Colonic mucosa (tissue), 4 donors: Measurements from ENCODE around the gene PCDHGA8. TPM values are rescaled to one million over a fixed set of nuclear protein-coding genes. Genes with fewer than 3 reads are reported as not detected.
"Not testable (repeated sequence)": the region's sequence is repeated elsewhere in the genome, so short reads cannot be mapped to it uniquely, and the experiment has no call there.

ENCODE experiments used
- DNase-seq: peaks from one replicate; pipeline ENCODE4 v3.0.0-alpha.2; 2020
- H3K27ac ChIP-seq: fragments of 200-600 bp; one replicate; pipeline ENCODE4 v1.8.0; 2021
- H3K27me3 ChIP-seq: fragments of 200-600 bp; one replicate; pipeline ENCODE4 v1.8.0; 2021
- H3K36me3 ChIP-seq: fragments of 200-600 bp; one replicate; pipeline ENCODE4 v1.8.0; 2021
- H3K4me1 ChIP-seq: fragments of 200-600 bp; one replicate; pipeline ENCODE4 v1.8.0; 2021; ENCODE audit warnings: mild to moderate bottlenecking
- H3K4me3 ChIP-seq: fragments of 200-600 bp; one replicate; pipeline ENCODE4 v1.8.0; 2021
- H3K9ac ChIP-seq, 2 donors: one replicate each; pipeline ENCODE4 v1.7.0; 2013; ENCODE audit warnings: control low read depth in 2 of 2, low read depth in 2 of 2, low read length in 2 of 2
- H3K9me3 ChIP-seq: fragments of 200-600 bp; one replicate; pipeline ENCODE4 v1.8.0; 2021
- intact Hi-C: fragments of 100-400 bp; cut with DNase I; formaldehyde crosslinking; loops from one replicate; pipeline ENCODE4 v1.14.1; 2022
- total RNA-seq, 2 donors: library from RNA; stranded (reverse); fragmentation: NEBNext Ultra II Directional in 1 of 2; extraction: Animal tissue kit (Norgen Biotek cat#: 25700) in 1 of 2; gene quantifications; one replicate each; pipeline ENCODE4 v1.2.1, GENCODE V29; 2021
- TF ChIP-seq, protein P1 (sequence below): fragments of 200-600 bp; IDR thresholded peaks from one replicate; pipeline ENCODE4 v1.8.0; 2022; ENCODE audit warnings: antibody characterized with exemption, mild to moderate bottlenecking
- donor health status: healthy.
- donor health status: DM: no; HTN: no; CAD: no.
- donor health status: DM: no; HTN: no; CAD: no.

The PCDHGA8 gene
- total RNA-seq, 2 donors from 2014 or later, result 0.17 to 0.48 TPM

DNA sequence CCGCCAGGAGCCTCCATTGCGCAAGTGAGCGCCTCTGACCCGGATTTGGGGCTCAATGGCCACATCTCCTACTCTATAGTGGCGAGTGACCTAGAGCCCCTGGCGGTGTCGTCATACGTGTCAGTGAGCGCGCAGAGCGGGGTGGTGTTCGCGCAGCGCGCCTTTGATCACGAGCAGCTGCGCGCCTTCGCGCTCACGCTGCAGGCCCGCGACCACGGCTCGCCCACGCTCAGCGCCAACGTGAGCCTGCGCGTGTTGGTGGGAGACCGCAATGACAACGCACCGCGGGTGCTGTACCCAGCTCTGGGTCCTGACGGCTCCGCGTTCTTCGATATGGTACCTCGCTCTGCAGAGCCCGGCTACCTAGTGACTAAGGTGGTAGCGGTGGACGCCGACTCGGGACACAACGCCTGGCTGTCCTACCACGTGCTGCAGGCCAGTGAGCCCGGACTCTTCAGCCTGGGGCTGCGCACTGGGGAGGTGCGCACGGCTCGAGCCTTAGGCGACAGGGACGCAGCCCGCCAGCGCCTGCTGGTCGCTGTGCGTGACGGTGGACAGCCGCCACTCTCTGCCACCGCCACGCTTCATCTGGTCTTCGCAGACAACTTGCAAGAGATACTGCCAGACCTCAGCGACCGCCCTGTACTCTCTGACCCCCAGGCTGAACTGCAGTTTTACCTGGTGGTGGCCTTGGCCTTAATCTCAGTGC, 17.3 kb downstream of the PCDHGA8 start:
- intact Hi-C loops, result loop anchor here (10.0 kb wide), 2 partner anchors 115 to 155 kb away; no protein-coding TSS in a partner anchor
- Histone ChIP-seq H3K27me3 (no peaks in the 10 kb centered on the region), H3K36me3 (no peaks in the 10 kb centered on the region), H3K9me3 (peaks cover 9% of the 10 kb centered on the region), H3K27ac (no peak overlapping the region), H3K4me1 (no peaks in the 10 kb centered on the region), H3K4me3 (no peak overlapping the region), H3K9ac (no peak overlapping the region)
- TF ChIP-seq, protein P1, sequence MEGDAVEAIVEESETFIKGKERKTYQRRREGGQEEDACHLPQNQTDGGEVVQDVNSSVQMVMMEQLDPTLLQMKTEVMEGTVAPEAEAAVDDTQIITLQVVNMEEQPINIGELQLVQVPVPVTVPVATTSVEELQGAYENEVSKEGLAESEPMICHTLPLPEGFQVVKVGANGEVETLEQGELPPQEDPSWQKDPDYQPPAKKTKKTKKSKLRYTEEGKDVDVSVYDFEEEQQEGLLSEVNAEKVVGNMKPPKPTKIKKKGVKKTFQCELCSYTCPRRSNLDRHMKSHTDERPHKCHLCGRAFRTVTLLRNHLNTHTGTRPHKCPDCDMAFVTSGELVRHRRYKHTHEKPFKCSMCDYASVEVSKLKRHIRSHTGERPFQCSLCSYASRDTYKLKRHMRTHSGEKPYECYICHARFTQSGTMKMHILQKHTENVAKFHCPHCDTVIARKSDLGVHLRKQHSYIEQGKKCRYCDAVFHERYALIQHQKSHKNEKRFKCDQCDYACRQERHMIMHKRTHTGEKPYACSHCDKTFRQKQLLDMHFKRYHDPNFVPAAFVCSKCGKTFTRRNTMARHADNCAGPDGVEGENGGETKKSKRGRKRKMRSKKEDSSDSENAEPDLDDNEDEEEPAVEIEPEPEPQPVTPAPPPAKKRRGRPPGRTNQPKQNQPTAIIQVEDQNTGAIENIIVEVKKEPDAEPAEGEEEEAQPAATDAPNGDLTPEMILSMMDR, result no peak
- no peak for DNase-seq

DNA sequence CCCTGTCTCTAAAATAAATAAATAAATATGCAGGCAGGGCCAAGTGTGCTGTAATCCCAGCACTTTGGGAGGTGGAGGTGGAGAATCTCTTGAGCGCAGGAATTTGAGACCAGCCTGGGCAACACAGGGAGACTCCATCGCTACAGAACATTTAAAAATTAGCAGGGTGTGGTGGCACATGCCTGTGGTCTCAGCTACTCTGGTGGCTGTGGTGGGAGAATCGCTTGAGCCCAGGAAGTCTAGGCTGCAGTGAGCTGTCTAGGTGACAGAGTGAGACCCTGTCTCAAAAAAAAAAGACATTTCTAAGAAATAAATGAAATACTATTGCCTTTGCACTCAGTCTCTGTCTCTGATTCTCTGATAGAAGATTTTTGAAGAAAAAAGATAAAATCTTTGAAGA, 19.1 kb downstream of the PCDHGA8 start:
- TF ChIP-seq, protein P1, result no peak
- Histone ChIP-seq H3K4me3 (no peak overlapping the region), H3K9me3 (peaks cover 9% of the 10 kb centered on the region)

DNA sequence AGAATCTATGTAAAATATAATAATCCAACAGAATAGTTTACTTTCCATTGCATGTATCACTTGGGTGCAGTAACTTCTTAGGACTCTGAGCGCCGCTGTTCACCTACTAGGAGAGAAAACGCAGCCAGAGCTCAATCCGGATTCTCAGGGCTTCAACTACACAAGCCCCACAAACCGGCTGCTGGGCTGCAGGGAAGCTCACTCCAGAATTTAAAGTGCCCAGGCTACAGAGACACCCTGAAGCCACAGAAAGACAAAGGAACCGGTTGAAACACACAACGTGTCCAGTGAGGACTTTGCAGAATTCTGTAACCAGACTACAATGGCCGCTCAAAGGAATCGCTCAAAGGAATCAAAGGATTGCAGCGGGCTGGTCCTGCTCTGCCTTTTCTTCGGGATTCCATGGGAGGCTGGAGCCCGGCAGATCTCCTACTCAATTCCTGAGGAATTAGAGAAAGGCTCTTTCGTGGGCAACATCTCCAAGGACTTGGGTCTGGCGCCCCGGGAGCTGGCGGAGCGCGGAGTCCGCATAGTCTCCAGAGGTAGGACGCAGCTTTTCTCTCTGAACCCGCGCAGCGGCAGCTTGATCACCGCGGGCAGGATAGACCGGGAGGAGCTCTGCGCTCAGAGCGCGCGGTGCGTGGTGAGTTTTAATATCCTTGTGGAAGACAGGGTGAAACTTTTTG, 20.6 kb downstream of the PCDHGA8 start, which contains the start of gene PCDHGA10:
Gene PCDHGA10, plus strand, starts transcription at position 134 of the 686 bp plus-strand sequence. Its CDS starts 189 bp downstream, at position 323.
- Histone ChIP-seq H3K4me1 (no peaks in the 10 kb centered on the region), H3K27me3 (no peaks in the 10 kb centered on the region), H3K36me3 (no peaks in the 10 kb centered on the region), H3K27ac (no peak within 1 kb of the TSS), H3K4me3 (peak within 1 kb of the TSS; percentile 28), H3K9me3 (peaks cover 9% of the 10 kb centered on the region), H3K9ac (peak within 1 kb of the TSS in 1 of 2 donors; percentile 26)
- intact Hi-C loops, result loop anchor here (10.0 kb wide), 2 partner anchors 112 to 152 kb away; no protein-coding TSS in a partner anchor
- TF ChIP-seq, protein P1, result peak; percentile 26
- peak; percentile 67 for DNase-seq

More for the DNA sequence above, 19.1 kb downstream of the PCDHGA8 start:
- Histone ChIP-seq H3K4me1 (no peaks in the 10 kb centered on the region), H3K9ac (no peak overlapping the region), H3K27me3 (no peaks in the 10 kb centered on the region), H3K27ac (no peak overlapping the region), H3K36me3 (no peaks in the 10 kb centered on the region)
- intact Hi-C loops, result loop anchor here (10.0 kb wide), 2 partner anchors 113 to 153 kb away; no protein-coding TSS in a partner anchor
- no peak for DNase-seq

DNA sequence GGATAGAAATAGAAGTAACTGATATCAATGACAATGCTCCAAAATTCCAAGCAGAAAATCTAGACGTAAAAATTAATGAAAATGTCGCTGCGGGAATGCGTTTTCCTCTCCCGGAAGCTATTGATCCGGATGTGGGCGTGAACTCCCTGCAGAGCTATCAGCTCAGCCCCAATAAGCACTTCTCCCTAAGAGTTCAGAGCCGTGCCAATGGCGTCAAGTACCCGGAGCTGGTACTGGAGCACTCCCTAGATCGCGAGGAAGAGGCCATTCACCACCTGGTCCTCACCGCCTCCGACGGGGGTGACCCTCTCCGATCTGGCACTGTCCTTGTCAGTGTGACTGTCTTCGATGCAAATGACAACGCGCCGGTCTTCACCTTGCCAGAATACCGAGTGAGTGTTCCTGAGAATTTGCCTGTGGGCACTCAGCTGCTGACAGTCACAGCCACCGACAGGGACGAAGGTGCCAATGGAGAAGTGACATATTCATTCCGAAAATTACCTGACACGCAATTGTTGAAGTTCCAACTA, 21.2 kb downstream of the PCDHGA8 start:
- TF ChIP-seq, protein P1, result no peak
- peak overlapping the region; percentile 28 for H3K4me3 ChIP-seq
- DNase-seq, result no peak
- intact Hi-C loops, result loop anchor here (10.0 kb wide), 2 partner anchors 111 to 151 kb away; no protein-coding TSS in a partner anchor
- H3K9me3 ChIP-seq, result peaks cover 9% of the 10 kb centered on the region
- H3K27ac ChIP-seq, result no peak overlapping the region
- peak overlapping the region in 1 of 2 donors; percentile 26 for H3K9ac ChIP-seq
- no peaks in the 10 kb centered on the region for H3K36me3 ChIP-seq
- H3K27me3 ChIP-seq, result no peaks in the 10 kb centered on the region
- no peaks in the 10 kb centered on the region for H3K4me1 ChIP-seq

DNA sequence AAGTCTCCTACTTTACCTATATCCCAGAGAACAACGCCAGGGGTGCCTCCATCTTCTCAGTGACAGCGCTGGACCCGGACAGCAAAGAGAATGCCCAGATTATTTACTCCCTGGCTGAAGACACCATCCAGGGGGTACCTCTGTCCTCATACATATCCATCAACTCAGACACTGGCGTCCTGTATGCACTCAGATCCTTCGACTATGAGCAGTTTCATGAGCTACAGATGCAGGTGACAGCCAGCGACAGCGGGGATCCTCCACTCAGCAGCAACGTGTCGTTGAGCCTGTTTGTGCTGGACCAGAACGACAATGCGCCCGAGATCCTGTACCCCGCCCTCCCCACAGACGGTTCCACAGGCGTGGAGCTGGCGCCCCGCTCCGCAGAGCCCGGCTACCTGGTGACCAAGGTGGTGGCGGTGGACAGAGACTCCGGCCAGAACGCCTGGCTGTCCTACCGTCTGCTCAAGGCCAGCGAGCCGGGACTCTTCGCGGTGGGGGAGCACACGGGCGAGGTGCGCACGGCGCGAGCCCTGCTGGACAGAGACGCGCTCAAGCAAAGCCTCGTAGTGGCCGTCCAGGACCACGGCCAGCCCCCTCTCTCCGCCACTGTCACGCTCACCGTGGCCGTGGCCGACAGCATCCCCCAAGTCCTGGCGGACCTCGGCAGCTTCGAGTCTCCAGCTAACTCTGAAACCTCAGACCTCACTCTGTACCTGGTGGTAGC, 22.3 kb downstream of the PCDHGA8 start:
- DNase-seq, H3K4me3 ChIP-seq, H3K4me1 ChIP-seq, H3K27ac ChIP-seq, H3K27me3 ChIP-seq, H3K36me3 ChIP-seq, H3K9ac ChIP-seq: not testable (repeated sequence)
- intact Hi-C loops, result loop anchor here (10.0 kb wide), 2 partner anchors 110 to 150 kb away; no protein-coding TSS in a partner anchor
- H3K9me3 ChIP-seq, result peaks cover 11% of the 10 kb centered on the region

DNA sequence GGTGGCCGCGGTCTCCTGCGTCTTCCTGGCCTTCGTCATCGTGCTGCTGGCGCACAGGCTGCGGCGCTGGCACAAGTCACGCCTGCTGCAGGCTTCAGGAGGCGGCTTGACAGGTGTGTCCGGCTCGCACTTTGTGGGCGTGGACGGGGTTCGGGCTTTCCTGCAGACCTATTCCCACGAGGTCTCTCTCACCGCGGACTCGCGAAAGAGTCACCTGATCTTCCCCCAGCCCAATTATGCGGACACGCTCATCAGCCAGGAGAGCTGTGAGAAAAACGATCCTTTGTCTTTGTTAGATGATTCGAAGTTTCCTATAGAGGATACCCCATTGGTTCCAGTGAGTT, 22.8 kb downstream of the PCDHGA8 start:
- not testable (repeated sequence) for H3K9me3 ChIP-seq, H3K4me1 ChIP-seq, H3K9ac ChIP-seq, H3K27me3 ChIP-seq, H3K36me3 ChIP-seq, DNase-seq, H3K4me3 ChIP-seq, H3K27ac ChIP-seq
- intact Hi-C loops, result loop anchor here (10.0 kb wide), 2 partner anchors 110 to 150 kb away; no protein-coding TSS in a partner anchor
